ENCODE measurements around the gene BROX.

BROX gene

GRCh38 chr1:222781251-222781650 lies 68.9 kb downstream of the BROX start:
- Mint-ChIP-seq H3K27me3 (peaks cover 9% of the 10 kb centered on the region), H3K9me3 (no peaks in the 10 kb centered on the region), H3K4me3 (no peak overlapping the region), H3K4me1 (no peaks in the 10 kb centered on the region), H3K36me3 (ENCODE audit: low read depth) (no peaks in the 10 kb centered on the region), H3K27ac (no peak overlapping the region)
- DNase-seq, result no peak
- ATAC-seq, result no peak

GRCh38 chr1:222783051-222783450 lies 70.7 kb downstream of the BROX start:
- H3K9me3 Mint-ChIP-seq, result no peaks in the 10 kb centered on the region
- DNase-seq (no peak), ATAC-seq (no peak)
- H3K4me3 Mint-ChIP-seq, result no peak overlapping the region
- peaks cover under 1% of the 10 kb centered on the region for H3K4me1 Mint-ChIP-seq
- H3K36me3 Mint-ChIP-seq (ENCODE audit: low read depth), result no peaks in the 10 kb centered on the region
- H3K27me3 Mint-ChIP-seq, result peaks cover 9% of the 10 kb centered on the region
- no peak overlapping the region for H3K27ac Mint-ChIP-seq

GRCh38 chr1:222784371-222784770 lies 72.0 kb downstream of the BROX start:
- no peak for DNase-seq
- Mint-ChIP-seq H3K4me3 (no peak overlapping the region), H3K27me3 (peaks cover 9% of the 10 kb centered on the region), H3K9me3 (peaks cover under 1% of the 10 kb centered on the region), H3K36me3 (ENCODE audit: low read depth) (no peaks in the 10 kb centered on the region), H3K4me1 (peaks cover 6% of the 10 kb centered on the region), H3K27ac (no peak overlapping the region)
- ATAC-seq, result no peak

All from activated naive CD8-positive, alpha-beta T cell treated with anti-CD3 and anti-CD28 coated beads, Interleukin-2, amount 50 U/mL, for 24 hours (primary cell).